MCF 10A (cell line): ENCODE results near the gene APOC3. TPM values are rescaled to one million over a fixed set of nuclear protein-coding genes. Genes with fewer than 3 reads are reported as not detected.
A peak's percentile ranks its signal among the peaks of the same experiment; 100 is the strongest.

ENCODE experiments used
- Bru-seq: library from RNA; stranded (reverse); fragments of 400-500 nt; gene quantifications from one replicate; lab custom pipeline; 2021; lab: Mats Ljungman, UMichigan
- BruChase-seq, 2 experiments: library from RNA; stranded (reverse); fragments of 400-500 nt; gene quantifications; one replicate each; lab custom pipeline; 2021; lab: Mats Ljungman, UMichigan
- BruUV-seq: library from RNA; stranded (reverse); fragments of 400-500 nt; replicated peaks from 2 replicates; lab custom pipeline; 2021; lab: Mats Ljungman, UMichigan
- CTCF ChIA-PET: fragments of 300-600 bp; sonication (Branson Sonifier 250); formaldehyde crosslinking; extraction: SDS; loops from one replicate; lab custom pipeline; 2021; ENCODE audit warnings: antibody characterized with exemption, inconsistent platforms; lab: Yijun Ruan, JAX
- POLR2A ChIA-PET: fragments of 300-600, 350-650 bp; sonication (Branson Sonifier 250); formaldehyde crosslinking; extraction: SDS; loops from one replicate; lab custom pipeline; 2020; ENCODE audit warnings: antibody characterized with exemption, inconsistent platforms; lab: Yijun Ruan, JAX
- DNase-seq: peaks from one replicate; pipeline ENCODE4 v3.0.0-alpha.2; 2018; ENCODE audit not compliant: unreplicated experiment
- H3K27ac Mint-ChIP-seq: one replicate; pipeline ENCODE4 v1.8.0; 2022; ENCODE audit warnings: mild to moderate bottlenecking, low read depth, mixed read lengths; ENCODE audit not compliant: unreplicated experiment
- H3K27me3 Mint-ChIP-seq: one replicate; pipeline ENCODE4 v1.8.0; 2022; ENCODE audit warnings: mixed read lengths; ENCODE audit not compliant: insufficient read depth, unreplicated experiment
- H3K36me3 Mint-ChIP-seq: one replicate; pipeline ENCODE4 v1.8.0; 2022; ENCODE audit warnings: mild to moderate bottlenecking, moderate library complexity, mixed read lengths; ENCODE audit not compliant: insufficient read depth, unreplicated experiment
- H3K4me1 Mint-ChIP-seq: one replicate; pipeline ENCODE4 v1.8.0; 2022; ENCODE audit warnings: mixed read lengths; ENCODE audit not compliant: insufficient read depth, unreplicated experiment
- H3K4me3 Mint-ChIP-seq: one replicate; pipeline ENCODE4 v1.8.0; 2022; ENCODE audit warnings: mild to moderate bottlenecking, moderate library complexity, mixed read lengths; ENCODE audit not compliant: unreplicated experiment
- H3K9me3 Mint-ChIP-seq: one replicate; pipeline ENCODE4 v1.8.0; 2022; ENCODE audit warnings: mixed read lengths; ENCODE audit not compliant: unreplicated experiment
- intact Hi-C: fragments of 100-400 bp; cut with micrococcal nuclease; formaldehyde crosslinking; loops from 2 replicates; pipeline ENCODE4 v1.14.1; 2022
- long read RNA-seq: library from polyadenylated mRNA; stranded (forward); transcript quantifications from one replicate; pipeline ENCODE4 v2.0.0, GENCODE V29; 2022
- total RNA-seq: library from RNA; stranded (reverse); gene quantifications from 2 replicates; pipeline ENCODE4 v1.2.3, GENCODE V29; 2022
- TF ChIP-seq, protein P1 (sequence below): fragments of 200-600 bp; IDR thresholded peaks from one replicate; pipeline ENCODE4 v1.8.0; 2022; ENCODE audit warnings: antibody characterized with exemption, mild to moderate bottlenecking; ENCODE audit not compliant: unreplicated experiment

The APOC3 gene
- total RNA-seq (not detected in 2 replicates), Bru-seq, nascent RNA (not detected), BruChase-seq, experiment 1, labeled RNA remaining after a 6-hour chase (not detected), BruChase-seq, experiment 2, labeled RNA remaining after a 2-hour chase (not detected)
- long read RNA-seq = 0 reads

DNA sequence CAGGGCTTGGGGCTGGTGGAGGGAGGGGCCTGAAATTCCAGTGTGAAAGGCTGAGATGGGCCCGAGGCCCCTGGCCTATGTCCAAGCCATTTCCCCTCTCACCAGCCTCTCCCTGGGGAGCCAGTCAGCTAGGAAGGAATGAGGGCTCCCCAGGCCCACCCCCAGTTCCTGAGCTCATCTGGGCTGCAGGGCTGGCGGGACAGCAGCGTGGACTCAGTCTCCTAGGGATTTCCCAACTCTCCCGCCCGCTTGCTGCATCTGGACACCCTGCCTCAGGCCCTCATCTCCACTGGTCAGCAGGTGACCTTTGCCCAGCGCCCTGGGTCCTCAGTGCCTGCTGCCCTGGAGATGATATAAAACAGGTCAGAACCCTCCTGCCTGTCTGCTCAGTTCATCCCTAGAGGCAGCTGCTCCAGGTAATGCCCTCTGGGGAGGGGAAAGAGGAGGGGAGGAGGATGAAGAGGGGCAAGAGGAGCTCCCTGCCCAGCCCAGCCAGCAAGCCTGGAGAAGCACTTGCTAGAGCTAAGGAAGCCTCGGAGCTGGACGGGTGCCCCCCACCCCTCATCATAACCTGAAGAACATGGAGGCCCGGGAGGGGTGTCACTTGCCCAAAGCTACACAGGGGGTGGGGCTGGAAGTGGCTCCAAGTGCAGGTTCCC lies at the start of gene APOC3:
TSS of gene APOC3 (plus strand) at position 383 of the 659 bp plus-strand sequence. CDS start 676 bp downstream, outside the sequence.
- H3K27me3 Mint-ChIP-seq = no peaks in the 10 kb centered on the region
- no peaks in the 10 kb centered on the region for H3K4me1 Mint-ChIP-seq
- TF ChIP-seq, protein P1, sequence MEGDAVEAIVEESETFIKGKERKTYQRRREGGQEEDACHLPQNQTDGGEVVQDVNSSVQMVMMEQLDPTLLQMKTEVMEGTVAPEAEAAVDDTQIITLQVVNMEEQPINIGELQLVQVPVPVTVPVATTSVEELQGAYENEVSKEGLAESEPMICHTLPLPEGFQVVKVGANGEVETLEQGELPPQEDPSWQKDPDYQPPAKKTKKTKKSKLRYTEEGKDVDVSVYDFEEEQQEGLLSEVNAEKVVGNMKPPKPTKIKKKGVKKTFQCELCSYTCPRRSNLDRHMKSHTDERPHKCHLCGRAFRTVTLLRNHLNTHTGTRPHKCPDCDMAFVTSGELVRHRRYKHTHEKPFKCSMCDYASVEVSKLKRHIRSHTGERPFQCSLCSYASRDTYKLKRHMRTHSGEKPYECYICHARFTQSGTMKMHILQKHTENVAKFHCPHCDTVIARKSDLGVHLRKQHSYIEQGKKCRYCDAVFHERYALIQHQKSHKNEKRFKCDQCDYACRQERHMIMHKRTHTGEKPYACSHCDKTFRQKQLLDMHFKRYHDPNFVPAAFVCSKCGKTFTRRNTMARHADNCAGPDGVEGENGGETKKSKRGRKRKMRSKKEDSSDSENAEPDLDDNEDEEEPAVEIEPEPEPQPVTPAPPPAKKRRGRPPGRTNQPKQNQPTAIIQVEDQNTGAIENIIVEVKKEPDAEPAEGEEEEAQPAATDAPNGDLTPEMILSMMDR = no peak
- BruUV-seq = no TSS peak
- H3K4me3 Mint-ChIP-seq = no peak within 1 kb of the TSS
- POLR2A ChIA-PET = interaction anchor here (0.6 to 1.0 kb wide), 2 partner anchors 10 to 43 kb away, joined by 3 read pairs; no protein-coding TSS in a partner anchor
- intact Hi-C loops = no loop called here
- H3K9me3 Mint-ChIP-seq = no peaks in the 10 kb centered on the region
- H3K36me3 Mint-ChIP-seq = no peaks in the 10 kb centered on the region
- peak; percentile 17 for DNase-seq
- CTCF ChIA-PET = interaction anchor here (0.7 kb wide), 1 partner anchor 40 kb away, joined by 3 read pairs; no protein-coding TSS in a partner anchor
- H3K27ac Mint-ChIP-seq = no peak within 1 kb of the TSS

DNA sequence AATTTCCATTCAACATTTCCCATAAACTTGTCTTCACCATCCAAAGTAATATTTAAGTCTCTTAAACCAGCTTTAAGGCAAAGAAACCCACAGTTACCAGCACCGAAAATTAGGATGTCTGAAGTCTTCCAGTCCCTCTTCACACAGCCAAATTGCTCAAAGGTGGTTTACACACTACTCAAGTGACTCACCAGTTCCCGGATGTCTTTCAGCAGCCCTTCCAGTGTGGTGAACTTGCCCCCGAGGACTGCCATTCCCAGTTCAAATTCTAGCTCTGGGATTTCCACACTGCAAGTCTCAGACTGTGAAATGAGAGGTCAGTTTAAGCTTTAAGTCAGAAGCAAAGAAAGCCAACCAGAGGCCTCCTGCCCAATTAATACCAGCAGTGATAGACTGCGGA lies 47.0 kb upstream of the APOC3 start:
- intact Hi-C loops = no loop called here
- peak; percentile 84 for DNase-seq
- peaks cover 90% of the 10 kb centered on the region for H3K36me3 Mint-ChIP-seq
- no peaks in the 10 kb centered on the region for H3K9me3 Mint-ChIP-seq
- H3K4me1 Mint-ChIP-seq = peaks cover 26% of the 10 kb centered on the region
- H3K4me3 Mint-ChIP-seq = no peak overlapping the region
- CTCF ChIA-PET = interaction anchor here (1.5 to 1.9 kb wide), 2 partner anchors 11 to 54 kb away, joined by 4 to 5 read pairs; no protein-coding TSS in a partner anchor
- H3K27ac Mint-ChIP-seq = peak overlapping the region; percentile 85
- TF ChIP-seq, protein P1 = no peak
- POLR2A ChIA-PET = interaction anchor here (2.7 kb wide), 1 partner anchor 9 kb away, joined by 14 read pairs; no protein-coding TSS in a partner anchor
- BruUV-seq = no TSS peak
- no peaks in the 10 kb centered on the region for H3K27me3 Mint-ChIP-seq

DNA sequence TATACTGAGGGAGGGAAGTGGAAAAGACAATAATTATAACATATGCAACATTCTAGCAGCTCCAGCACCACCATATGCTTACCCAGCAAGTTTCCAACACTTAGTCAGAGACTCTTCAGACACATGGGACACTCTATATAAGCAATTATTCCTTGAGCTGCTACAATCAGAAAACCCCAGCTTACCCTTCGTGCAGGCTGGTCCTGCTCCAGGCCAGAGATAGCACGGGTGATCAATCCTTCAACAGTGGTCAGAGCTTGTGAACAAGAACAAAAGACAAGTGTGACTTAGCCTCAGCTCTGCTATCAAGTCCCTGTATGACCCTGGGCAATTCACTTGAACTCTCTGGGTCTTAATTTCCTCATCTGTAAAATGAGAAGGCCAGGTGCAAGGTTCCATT lies 43.4 kb upstream of the APOC3 start:
- intact Hi-C loops = no loop called here
- no peak for DNase-seq
- peaks cover 54% of the 10 kb centered on the region for H3K36me3 Mint-ChIP-seq
- peak overlapping the region; percentile 92 for H3K4me3 Mint-ChIP-seq
- POLR2A ChIA-PET = interaction anchor here (0.8 to 4.6 kb wide), 8 partner anchors 10 to 358 kb away, joined by 3 to 59 read pairs (median 6); partner anchors contain the start of genes BUD13, PAFAH1B2 and SIK3
- peaks cover 36% of the 10 kb centered on the region for H3K4me1 Mint-ChIP-seq
- TF ChIP-seq, protein P1 = no peak
- no TSS peak for BruUV-seq
- peak overlapping the region; percentile 99 for H3K27ac Mint-ChIP-seq
- CTCF ChIA-PET = interaction anchor here (2.1 to 9.7 kb wide), 2 partner anchors 48 to 320 kb away, joined by 12 to 124 read pairs; partner anchors contain the start of gene APOA1
- H3K27me3 Mint-ChIP-seq = no peaks in the 10 kb centered on the region
- H3K9me3 Mint-ChIP-seq = no peaks in the 10 kb centered on the region

DNA sequence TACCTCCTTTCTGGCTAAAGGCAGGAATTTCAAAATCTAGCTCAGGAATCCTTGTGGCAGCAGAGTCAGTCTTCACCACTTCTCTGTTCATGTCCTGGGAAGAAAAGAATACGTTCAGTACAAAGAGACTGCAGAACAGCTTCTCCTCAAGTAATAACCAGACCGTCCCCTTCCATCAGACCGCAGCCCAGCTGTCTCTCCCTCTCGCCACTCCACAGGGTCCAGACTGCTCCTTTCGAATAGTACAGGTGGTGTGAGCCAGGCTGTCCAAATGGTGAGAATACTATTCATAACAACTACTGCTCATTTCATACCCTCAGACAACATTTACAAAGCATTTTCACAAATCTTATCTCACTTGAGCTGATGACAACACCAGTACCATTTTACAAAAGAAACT lies 42.7 kb upstream of the APOC3 start:
- CTCF ChIA-PET = interaction anchor here (0.7 to 9.7 kb wide), 6 partner anchors 44 to 440 kb away, joined by 3 to 124 read pairs (median 4); partner anchors contain the start of genes APOA1 and PAFAH1B2
- BruUV-seq = TSS peak; percentile 50
- Mint-ChIP-seq H3K36me3 (peaks cover 47% of the 10 kb centered on the region), H3K4me3 (peak overlapping the region; percentile 92), H3K4me1 (peaks cover 35% of the 10 kb centered on the region), H3K27ac (peak overlapping the region; percentile 99), H3K9me3 (no peaks in the 10 kb centered on the region), H3K27me3 (no peaks in the 10 kb centered on the region)
- POLR2A ChIA-PET = interaction anchor here (0.6 to 4.6 kb wide), 14 partner anchors 8 to 646 kb away, joined by 3 to 59 read pairs (median 5); partner anchors contain the start of genes BUD13, PAFAH1B2 and SIK3
- TF ChIP-seq, protein P1 = no peak
- intact Hi-C loops = no loop called here
- no peak for DNase-seq
